Thyroid gland (tissue), 4 donors: ENCODE results near the gene GPR83.

Experiments used
- POLR2A ChIP-seq, 2 donors: fragments of 450-650 bp; IDR thresholded peaks; one replicate each; pipeline ENCODE4 v1.6.1; 2017; ENCODE audit warnings: antibody characterized with exemption in 2 of 2, mild to moderate bottlenecking in 2 of 2, moderate library complexity in 1 of 2
- TF ChIP-seq, protein P1 (sequence below), 6 experiments: fragments of 200-600 bp in 3 of 6; fragments of 450-650 bp in 3 of 6; sonication (generic) in 3 of 6; IDR thresholded peaks; one replicate each; pipeline ENCODE4 v1.5.1; 2016 to 2019; ENCODE audit warnings: antibody characterized with exemption in 6 of 6, mild to moderate bottlenecking in 2 of 6, inconsistent platforms in 1 of 6, moderate library complexity in 1 of 6

DNA sequence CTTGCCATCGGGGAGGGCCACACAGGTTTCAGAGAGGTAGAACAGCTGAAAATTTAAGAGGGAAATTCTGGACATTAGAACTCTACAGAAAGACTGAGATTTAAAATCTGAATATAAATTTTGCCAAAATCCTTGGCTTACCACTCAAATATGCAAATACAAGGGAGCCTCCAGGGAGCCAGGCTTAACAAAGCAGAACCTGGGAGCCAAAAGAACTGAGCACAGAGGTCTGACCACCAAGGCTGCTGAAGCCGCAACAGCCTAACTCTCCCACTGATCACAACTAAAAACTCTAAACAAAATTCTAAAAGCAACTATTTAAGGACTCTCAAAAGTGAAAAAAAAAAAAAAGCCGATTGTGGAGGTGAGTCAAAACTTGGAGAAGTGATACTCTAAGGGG is 62.6 kb downstream of the GPR83 start:
- TF ChIP-seq, protein P1, sequence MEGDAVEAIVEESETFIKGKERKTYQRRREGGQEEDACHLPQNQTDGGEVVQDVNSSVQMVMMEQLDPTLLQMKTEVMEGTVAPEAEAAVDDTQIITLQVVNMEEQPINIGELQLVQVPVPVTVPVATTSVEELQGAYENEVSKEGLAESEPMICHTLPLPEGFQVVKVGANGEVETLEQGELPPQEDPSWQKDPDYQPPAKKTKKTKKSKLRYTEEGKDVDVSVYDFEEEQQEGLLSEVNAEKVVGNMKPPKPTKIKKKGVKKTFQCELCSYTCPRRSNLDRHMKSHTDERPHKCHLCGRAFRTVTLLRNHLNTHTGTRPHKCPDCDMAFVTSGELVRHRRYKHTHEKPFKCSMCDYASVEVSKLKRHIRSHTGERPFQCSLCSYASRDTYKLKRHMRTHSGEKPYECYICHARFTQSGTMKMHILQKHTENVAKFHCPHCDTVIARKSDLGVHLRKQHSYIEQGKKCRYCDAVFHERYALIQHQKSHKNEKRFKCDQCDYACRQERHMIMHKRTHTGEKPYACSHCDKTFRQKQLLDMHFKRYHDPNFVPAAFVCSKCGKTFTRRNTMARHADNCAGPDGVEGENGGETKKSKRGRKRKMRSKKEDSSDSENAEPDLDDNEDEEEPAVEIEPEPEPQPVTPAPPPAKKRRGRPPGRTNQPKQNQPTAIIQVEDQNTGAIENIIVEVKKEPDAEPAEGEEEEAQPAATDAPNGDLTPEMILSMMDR (IDR thresholded peaks at IDR 0.05), result no peak
- no peak for TF ChIP-seq POLR2A (IDR thresholded peaks at IDR 0.05)
